H9 (cell line): ENCODE data around the gene TGFBI. TPM values are rescaled to one million over a fixed set of nuclear protein-coding genes. Genes with fewer than 3 reads are reported as not detected.

Experiments used
- DNase-seq: peaks from one replicate; pipeline ENCODE4 v3.0.0-alpha.2; 2017
- H2AFZ ChIP-seq: one replicate; pipeline ENCODE4 v1.6.1; 2013; ENCODE audit warnings: mild to moderate bottlenecking, low read length, control low read depth, moderate library complexity
- H2AK5ac ChIP-seq: 2 replicates; pipeline ENCODE4 v1.6.1; 2013; ENCODE audit warnings: low read length, control low read depth, mixed read lengths; ENCODE audit not compliant: insufficient read length
- H2BK120ac ChIP-seq: one replicate; pipeline ENCODE4 v1.6.1; 2013; ENCODE audit warnings: low read depth, mild to moderate bottlenecking, low read length, control low read depth, inconsistent platforms; ENCODE audit not compliant: poor library complexity, severe bottlenecking
- H2BK12ac ChIP-seq: 2 replicates; pipeline ENCODE4 v1.6.1; 2013; ENCODE audit warnings: low read length, control low read depth, mixed read lengths, low read depth; ENCODE audit not compliant: insufficient read length
- H2BK15ac ChIP-seq: 2 replicates; pipeline ENCODE4 v1.6.1; 2013; ENCODE audit warnings: low read depth, low read length, control low read depth
- H2BK20ac ChIP-seq: one replicate; pipeline ENCODE4 v1.6.1; 2013; ENCODE audit warnings: low read depth, mild to moderate bottlenecking, low read length, control low read depth, inconsistent platforms; ENCODE audit not compliant: poor library complexity, severe bottlenecking
- H2BK5ac ChIP-seq: 2 replicates; pipeline ENCODE4 v1.6.1; 2013; ENCODE audit warnings: low read length, control low read depth, mixed read lengths; ENCODE audit not compliant: insufficient read length
- H3K14ac ChIP-seq: 2 replicates; pipeline ENCODE4 v1.6.1; 2013; ENCODE audit warnings: low read length, control low read depth; ENCODE audit not compliant: insufficient read depth
- H3K18ac ChIP-seq: 2 replicates; pipeline ENCODE4 v1.6.1; 2013; ENCODE audit warnings: low read depth, mild to moderate bottlenecking, mixed read lengths, low read length, control low read depth; ENCODE audit not compliant: insufficient read length
- H3K23ac ChIP-seq: 2 replicates; pipeline ENCODE4 v1.6.1; 2013; ENCODE audit warnings: low read length, control low read depth, mixed read lengths, low read depth; ENCODE audit not compliant: insufficient read length
- H3K23me2 ChIP-seq: 2 replicates; pipeline ENCODE4 v1.6.1; 2013; ENCODE audit warnings: low read depth, mild to moderate bottlenecking, mixed read lengths, low read length, control low read depth; ENCODE audit not compliant: insufficient read length, poor library complexity, severe bottlenecking
- H3K27ac ChIP-seq: 2 replicates; pipeline ENCODE4 v1.5.1; 2013; ENCODE audit warnings: low read length, control low read depth, mixed read lengths, low read depth; ENCODE audit not compliant: insufficient read length
- H3K27me3 ChIP-seq: 2 replicates; pipeline ENCODE4 v1.6.1; 2013; ENCODE audit warnings: low read length, control low read depth, inconsistent platforms; ENCODE audit not compliant: insufficient read depth
- H3K4ac ChIP-seq: 2 replicates; pipeline ENCODE4 v1.6.1; 2013; ENCODE audit warnings: low read depth, mild to moderate bottlenecking, control low read depth, inconsistent platforms, low read length, moderate library complexity
- H3K4me1 ChIP-seq: 2 replicates; pipeline ENCODE4 v1.6.1; 2013; ENCODE audit warnings: low read length, control low read depth, inconsistent platforms; ENCODE audit not compliant: insufficient read depth
- H3K4me2 ChIP-seq: 2 replicates; pipeline ENCODE4 v1.6.1; 2013; ENCODE audit warnings: low read length, control low read depth, mixed read lengths; ENCODE audit not compliant: insufficient read length, insufficient read depth
- H3K56ac ChIP-seq: 2 replicates; pipeline ENCODE4 v1.6.1; 2013; ENCODE audit warnings: low read depth, mild to moderate bottlenecking, mixed read lengths, low read length, control low read depth; ENCODE audit not compliant: insufficient read length
- H3K79me1 ChIP-seq: 2 replicates; pipeline ENCODE4 v1.6.1; 2013; ENCODE audit warnings: low read depth, mild to moderate bottlenecking, moderate library complexity, low read length, control low read depth, inconsistent platforms; ENCODE audit not compliant: insufficient read depth, poor library complexity, severe bottlenecking
- H3K79me2 ChIP-seq: 2 replicates; pipeline ENCODE4 v1.6.1; 2013; ENCODE audit warnings: low read length, control low read depth, inconsistent platforms; ENCODE audit not compliant: insufficient read depth
- H3K9ac ChIP-seq: 2 replicates; pipeline ENCODE4 v1.6.1; 2013; ENCODE audit warnings: low read length, control low read depth, mixed read lengths; ENCODE audit not compliant: insufficient read length; ENCODE audit errors: extremely low read depth
- H3K9me3 ChIP-seq: one replicate; pipeline ENCODE4 v1.6.1; 2013; ENCODE audit warnings: low read depth, low read length, inconsistent platforms; ENCODE audit not compliant: control insufficient read depth
- H3T11ph ChIP-seq: one replicate; pipeline ENCODE4 v1.6.1; 2013; ENCODE audit warnings: mild to moderate bottlenecking, low read length, control low read depth, inconsistent platforms
- H4K20me1 ChIP-seq: one replicate; pipeline ENCODE4 v1.6.1; 2013; ENCODE audit not compliant: control insufficient read depth, insufficient read length, insufficient read depth
- H4K5ac ChIP-seq: 2 replicates; pipeline ENCODE4 v1.6.1; 2013; ENCODE audit warnings: low read depth, mild to moderate bottlenecking, mixed read lengths, low read length, control low read depth; ENCODE audit not compliant: insufficient read length
- H4K8ac ChIP-seq: replicated peaks from 2 replicates; pipeline ENCODE4 v1.6.1; 2013; ENCODE audit warnings: low read length, control low read depth, mixed read lengths, low read depth; ENCODE audit not compliant: insufficient read length
- H4K91ac ChIP-seq: 2 replicates; pipeline ENCODE4 v1.6.1; 2013; ENCODE audit warnings: low read depth, mild to moderate bottlenecking, moderate library complexity, mixed read lengths, low read length, control low read depth; ENCODE audit not compliant: insufficient read length
- H3K27ac Mint-ChIP-seq, 3 experiments: 2 replicates in 2 of 3; 3 replicates in 1 of 3; pipeline ENCODE4 v1.8.0; 2020 to 2021; ENCODE audit warnings: mixed read lengths in 3 of 3, mild to moderate bottlenecking in 1 of 3, moderate library complexity in 1 of 3
- H3K27me3 Mint-ChIP-seq: 2 replicates; pipeline ENCODE4 v1.8.0; 2021; ENCODE audit warnings: low read depth, mild to moderate bottlenecking, moderate library complexity, mixed read lengths
- H3K36me3 Mint-ChIP-seq, 3 experiments: 2 replicates in 2 of 3; 3 replicates in 1 of 3; pipeline ENCODE4 v1.8.0; 2020 to 2021; ENCODE audit warnings: low read depth in 3 of 3, mixed read lengths in 3 of 3; ENCODE audit not compliant: insufficient read depth in 1 of 3
- H3K4me1 Mint-ChIP-seq, 2 experiments: 2 replicates each; pipeline ENCODE4 v1.8.0; 2020; ENCODE audit warnings: mixed read lengths in 2 of 2
- H3K4me3 Mint-ChIP-seq, 2 experiments: 2 replicates in 1 of 2; 3 replicates in 1 of 2; pipeline ENCODE4 v1.8.0; 2020 to 2021; ENCODE audit warnings: mild to moderate bottlenecking in 2 of 2, mixed read lengths in 2 of 2, moderate library complexity in 1 of 2
- H3K9me3 Mint-ChIP-seq, 2 experiments: 2 replicates in 1 of 2; 3 replicates in 1 of 2; pipeline ENCODE4 v1.8.0; 2020; ENCODE audit warnings: mild to moderate bottlenecking in 2 of 2, mixed read lengths in 2 of 2, moderate library complexity in 1 of 2
- WGBS: extraction: QIAGEN DNeasy Blood & Tissue Kit; methylation state at CpG from one replicate; pipeline ENCODE4 v1.1.7; 2013; ENCODE audit warnings: missing lambda C conversion rate, low lambda C conversion rate, mixed read lengths; ENCODE audit not compliant: insufficient read length; ENCODE audit errors: extremely low coverage; 5-methylcytosine and 5-hydroxymethylcytosine counted together
- total RNA-seq: library from RNA; stranded (reverse); gene quantifications from 2 replicates; pipeline ENCODE4 v1.2.1, GENCODE V29; 2021
- TF ChIP-seq, protein P1 (sequence below): fragments of 200-600 bp; sonication (generic); conservative IDR thresholded peaks from 3 replicates; pipeline ENCODE4 v1.8.0; 2021; ENCODE audit warnings: antibody characterized with exemption, mild to moderate bottlenecking

The TGFBI gene
- total RNA-seq, 1 experiment from 2014 or later, result 4.7 TPM

DNA sequence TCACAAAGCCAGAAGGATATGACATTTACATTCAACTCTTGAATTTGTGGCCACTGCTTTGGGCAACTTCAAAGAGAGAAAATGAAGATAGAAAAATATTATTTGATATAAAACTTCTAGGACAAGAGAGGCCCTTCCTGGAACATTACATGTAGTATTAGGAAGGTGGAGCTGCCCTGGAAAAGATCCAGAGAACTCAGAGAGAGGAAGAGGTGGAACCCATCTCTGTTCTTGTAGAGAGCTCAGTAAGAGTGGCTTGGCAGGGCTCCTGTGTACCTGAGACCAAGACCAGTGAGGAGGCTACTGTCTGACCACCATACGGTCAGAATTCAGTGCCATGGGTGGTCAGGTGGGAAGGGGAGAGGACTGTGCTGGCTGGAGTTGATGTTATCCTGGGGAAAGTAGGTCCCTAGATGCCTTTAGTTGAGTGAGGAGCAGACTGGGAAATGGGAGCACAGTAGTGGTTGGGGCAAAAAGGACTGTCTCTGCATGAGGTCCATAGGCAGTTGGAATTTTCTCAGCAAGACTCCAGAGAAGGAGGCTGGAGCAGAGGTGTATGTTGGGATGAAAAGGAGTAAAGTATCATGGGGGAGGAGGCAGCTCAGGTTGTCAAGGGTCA is 7.6 kb downstream of the TGFBI start:
- Histone ChIP-seq H2BK5ac (no peak overlapping the region), H4K91ac (no peak overlapping the region), H2BK120ac (no peak overlapping the region), H3K23ac (no peak overlapping the region), H4K8ac (no peak overlapping the region), H3K23me2 (no peaks in the 10 kb centered on the region), H3K14ac (no peak overlapping the region), H2AK5ac (no peak overlapping the region), H3T11ph (no peak overlapping the region), H2BK12ac (no peak overlapping the region), H4K20me1 (no peaks in the 10 kb centered on the region), H3K18ac (no peak overlapping the region), H3K56ac (no peak overlapping the region), H3K79me1 (no peaks in the 10 kb centered on the region), H3K9me3 (no peaks in the 10 kb centered on the region), H3K27ac (no peak overlapping the region), H4K5ac (no peak overlapping the region), H3K79me2 (no peaks in the 10 kb centered on the region), H3K4me2 (no peak overlapping the region), H3K27me3 (no peaks in the 10 kb centered on the region; the same call in 1 of the 2 replicates), H2BK15ac (no peak overlapping the region), H2BK20ac (no peak overlapping the region), H3K4ac (no peak overlapping the region), H3K4me1 (no peaks in the 10 kb centered on the region), H3K9ac (no peak overlapping the region), H2AFZ (no peak overlapping the region)
- no peak for DNase-seq
- Mint-ChIP-seq H3K27ac (no peak overlapping the region; a peak in 2 of 7 replicates), H3K4me1 (peaks cover 6 to 17% of the 10 kb centered on the region in 2 experiments), H3K27me3 (peaks cover 38% of the 10 kb centered on the region), H3K9me3 (peaks cover 2 to 6% of the 10 kb centered on the region in 2 experiments; a peak in 4 of 5 replicates), H3K36me3 (peaks cover 0 to 6% (median 0%) of the 10 kb centered on the region in 3 experiments; a peak in 2 of 7 replicates), H3K4me3 (no peak overlapping the region)
- TF ChIP-seq, protein P1, sequence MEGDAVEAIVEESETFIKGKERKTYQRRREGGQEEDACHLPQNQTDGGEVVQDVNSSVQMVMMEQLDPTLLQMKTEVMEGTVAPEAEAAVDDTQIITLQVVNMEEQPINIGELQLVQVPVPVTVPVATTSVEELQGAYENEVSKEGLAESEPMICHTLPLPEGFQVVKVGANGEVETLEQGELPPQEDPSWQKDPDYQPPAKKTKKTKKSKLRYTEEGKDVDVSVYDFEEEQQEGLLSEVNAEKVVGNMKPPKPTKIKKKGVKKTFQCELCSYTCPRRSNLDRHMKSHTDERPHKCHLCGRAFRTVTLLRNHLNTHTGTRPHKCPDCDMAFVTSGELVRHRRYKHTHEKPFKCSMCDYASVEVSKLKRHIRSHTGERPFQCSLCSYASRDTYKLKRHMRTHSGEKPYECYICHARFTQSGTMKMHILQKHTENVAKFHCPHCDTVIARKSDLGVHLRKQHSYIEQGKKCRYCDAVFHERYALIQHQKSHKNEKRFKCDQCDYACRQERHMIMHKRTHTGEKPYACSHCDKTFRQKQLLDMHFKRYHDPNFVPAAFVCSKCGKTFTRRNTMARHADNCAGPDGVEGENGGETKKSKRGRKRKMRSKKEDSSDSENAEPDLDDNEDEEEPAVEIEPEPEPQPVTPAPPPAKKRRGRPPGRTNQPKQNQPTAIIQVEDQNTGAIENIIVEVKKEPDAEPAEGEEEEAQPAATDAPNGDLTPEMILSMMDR, result no peak
- no CpG with 5 or more reads among the region's 1 CpG for WGBS
